Esophagus muscularis mucosa (tissue), 4 donors: ENCODE results near the gene LRRIQ1. TPM values are rescaled to one million over a fixed set of nuclear protein-coding genes. Genes with fewer than 3 reads are reported as not detected.

ENCODE experiments used
- DNase-seq: peaks from one replicate; pipeline ENCODE4 v3.0.0-alpha.2; 2017; ENCODE audit errors: extremely low spot score
- H3K27ac ChIP-seq, 4 donors: fragments of 200-600 bp; sonication (generic); replicated peaks in 1 of 4; 1 replicate in 3 of 4; 2 replicates in 1 of 4; pipeline ENCODE4 v1.5.1; 2016 to 2019; ENCODE audit warnings: mild to moderate bottlenecking in 1 of 4
- H3K27me3 ChIP-seq, 4 donors: fragments of 200-600 bp; sonication (generic); one replicate each; pipeline versions ENCODE4 v1.5.1 to v1.6.0; 2016 to 2019
- H3K36me3 ChIP-seq, 4 donors: fragments of 200-600 bp; sonication (generic); one replicate each; pipeline ENCODE4 v1.5.1; 2016 to 2019
- H3K4me1 ChIP-seq, 4 donors: fragments of 200-600 bp; sonication (generic); one replicate each; pipeline ENCODE4 v1.5.1; 2016 to 2019
- H3K4me3 ChIP-seq, 4 donors: fragments of 200-600 bp; sonication (generic); 1 replicate in 2 of 4; 2 replicates in 2 of 4; pipeline ENCODE4 v1.5.1; 2016 to 2019; ENCODE audit warnings: mild to moderate bottlenecking in 4 of 4, moderate library complexity in 1 of 4
- H3K9me3 ChIP-seq, 4 donors: fragments of 200-600 bp; sonication (generic); 1 replicate in 3 of 4; 2 replicates in 1 of 4; pipeline ENCODE4 v1.5.1; 2016 to 2019
- EP300 ChIP-seq: sonication (generic); formaldehyde crosslinking; IDR thresholded peaks from one replicate; pipeline ENCODE4 v1.6.1; 2017; ENCODE audit warnings: antibody characterized with exemption
- POLR2A ChIP-seq: fragments of 450-650 bp; IDR thresholded peaks from one replicate; pipeline ENCODE4 v1.6.1; 2017; ENCODE audit warnings: antibody characterized with exemption, moderate library complexity, mild to moderate bottlenecking, low read depth
- POLR2AphosphoS5 ChIP-seq, 2 donors: sonication (generic); formaldehyde crosslinking; IDR thresholded peaks; one replicate each; pipeline ENCODE4 v1.6.1; 2017; ENCODE audit warnings: antibody characterized with exemption in 2 of 2
- WGBS: methylation state at CpG from one replicate; pipeline ENCODE4 v1.1.5; 2018; 5-methylcytosine and 5-hydroxymethylcytosine counted together
- intact Hi-C: fragments of 100-400 bp; cut with DNase I; formaldehyde crosslinking; loops from one replicate; pipeline ENCODE4 v1.15.1; 2023
- total RNA-seq, 4 donors: library from RNA; depleted of rRNA; stranded (reverse); fragments of >200 nt; gene quantifications; one replicate each; pipeline versions ENCODE4 v1.1.0 to v1.2.1, GENCODE V29; 2016
- TF ChIP-seq, protein P1 (sequence below), 3 experiments: fragments of 200-600 bp in 2 of 3; fragments of 450-650 bp in 1 of 3; sonication (generic) in 2 of 3; IDR thresholded peaks; one replicate each; pipeline ENCODE4 v1.5.1; 2017 to 2019; ENCODE audit warnings: antibody characterized with exemption in 3 of 3, mild to moderate bottlenecking in 2 of 3, moderate library complexity in 1 of 3

Gene LRRIQ1
- total RNA-seq, 4 donors from 2014 or later, result 0.13 to 0.42 (median 0.23) TPM

DNA sequence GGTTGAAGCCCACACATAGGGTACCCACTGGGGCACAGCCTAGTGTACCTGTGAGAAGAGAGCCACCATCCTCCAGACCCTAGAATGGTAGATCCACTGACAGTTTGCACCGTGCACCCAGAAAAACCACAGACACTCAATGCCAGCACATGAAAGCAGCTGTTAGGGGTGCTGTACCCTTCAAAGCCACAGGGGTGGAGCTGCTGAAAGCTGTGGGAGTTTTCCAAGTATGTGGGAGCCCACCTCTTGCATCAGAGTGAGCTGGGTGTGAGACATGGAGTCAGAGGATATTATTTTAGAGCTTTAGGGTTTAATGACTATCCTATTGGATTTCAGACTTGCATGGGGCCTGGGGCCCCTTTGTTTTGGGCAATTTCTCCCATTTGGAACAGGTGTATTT lies 30.5 kb upstream of the LRRIQ1 start:
- Histone ChIP-seq H3K36me3 (no peaks in the 10 kb centered on the region), H3K27me3 (no peaks in the 10 kb centered on the region), H3K4me1 (no peaks in the 10 kb centered on the region), H3K4me3 (no peak overlapping the region), H3K9me3 (no peaks in the 10 kb centered on the region), H3K27ac (no peak overlapping the region)
- intact Hi-C loops, result no loop called here
- TF ChIP-seq POLR2AphosphoS5 (IDR thresholded peaks at IDR 0.05), result no peak
- 92% methylated on average over 1 of the region's 1 CpG for WGBS
- DNase-seq, result no peak

GRCh38 chr12:85006206-85006605 lies 29.9 kb upstream of the LRRIQ1 start:
- Histone ChIP-seq H3K4me3 (no peak overlapping the region), H3K9me3 (no peaks in the 10 kb centered on the region), H3K27me3 (no peaks in the 10 kb centered on the region), H3K36me3 (no peaks in the 10 kb centered on the region), H3K27ac (no peak overlapping the region), H3K4me1 (no peaks in the 10 kb centered on the region)
- 92% methylated on average over 1 of the region's 1 CpG for WGBS
- intact Hi-C loops, result no loop called here
- TF ChIP-seq POLR2AphosphoS5 (IDR thresholded peaks at IDR 0.05) (no peak), POLR2A (no peak), EP300 (no peak)
- TF ChIP-seq, protein P1, sequence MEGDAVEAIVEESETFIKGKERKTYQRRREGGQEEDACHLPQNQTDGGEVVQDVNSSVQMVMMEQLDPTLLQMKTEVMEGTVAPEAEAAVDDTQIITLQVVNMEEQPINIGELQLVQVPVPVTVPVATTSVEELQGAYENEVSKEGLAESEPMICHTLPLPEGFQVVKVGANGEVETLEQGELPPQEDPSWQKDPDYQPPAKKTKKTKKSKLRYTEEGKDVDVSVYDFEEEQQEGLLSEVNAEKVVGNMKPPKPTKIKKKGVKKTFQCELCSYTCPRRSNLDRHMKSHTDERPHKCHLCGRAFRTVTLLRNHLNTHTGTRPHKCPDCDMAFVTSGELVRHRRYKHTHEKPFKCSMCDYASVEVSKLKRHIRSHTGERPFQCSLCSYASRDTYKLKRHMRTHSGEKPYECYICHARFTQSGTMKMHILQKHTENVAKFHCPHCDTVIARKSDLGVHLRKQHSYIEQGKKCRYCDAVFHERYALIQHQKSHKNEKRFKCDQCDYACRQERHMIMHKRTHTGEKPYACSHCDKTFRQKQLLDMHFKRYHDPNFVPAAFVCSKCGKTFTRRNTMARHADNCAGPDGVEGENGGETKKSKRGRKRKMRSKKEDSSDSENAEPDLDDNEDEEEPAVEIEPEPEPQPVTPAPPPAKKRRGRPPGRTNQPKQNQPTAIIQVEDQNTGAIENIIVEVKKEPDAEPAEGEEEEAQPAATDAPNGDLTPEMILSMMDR (IDR thresholded peaks at IDR 0.05), result no peak
- DNase-seq, result no peak

GRCh38 chr12:85007836-85008235 lies 28.3 kb upstream of the LRRIQ1 start:
- WGBS, result 61% methylated on average over 4 of the region's 4 CpGs

GRCh38 chr12:85016413-85016812 lies 19.7 kb upstream of the LRRIQ1 start:
- Histone ChIP-seq H3K27me3 (no peaks in the 10 kb centered on the region), H3K4me3 (no peak overlapping the region), H3K4me1 (no peaks in the 10 kb centered on the region), H3K36me3 (no peaks in the 10 kb centered on the region), H3K27ac (no peak overlapping the region), H3K9me3 (no peaks in the 10 kb centered on the region)
- intact Hi-C loops, result no loop called here
- 75% methylated on average over 1 of the region's 1 CpG for WGBS
- no peak for DNase-seq
- TF ChIP-seq EP300 (no peak), POLR2A (no peak), POLR2AphosphoS5 (IDR thresholded peaks at IDR 0.05) (no peak)
- TF ChIP-seq, protein P1 (IDR thresholded peaks at IDR 0.05), result no peak

More at GRCh38 chr12:85007836-85008235, 28.3 kb upstream of the LRRIQ1 start:
- Histone ChIP-seq H3K27ac (no peak overlapping the region), H3K4me1 (no peaks in the 10 kb centered on the region), H3K9me3 (no peaks in the 10 kb centered on the region), H3K27me3 (no peaks in the 10 kb centered on the region), H3K4me3 (no peak overlapping the region), H3K36me3 (no peaks in the 10 kb centered on the region)
- intact Hi-C loops, result no loop called here
- DNase-seq, result no peak
- TF ChIP-seq EP300 (no peak), POLR2A (no peak), POLR2AphosphoS5 (IDR thresholded peaks at IDR 0.05) (no peak)
- TF ChIP-seq, protein P1 (IDR thresholded peaks at IDR 0.05), result no peak

DNA sequence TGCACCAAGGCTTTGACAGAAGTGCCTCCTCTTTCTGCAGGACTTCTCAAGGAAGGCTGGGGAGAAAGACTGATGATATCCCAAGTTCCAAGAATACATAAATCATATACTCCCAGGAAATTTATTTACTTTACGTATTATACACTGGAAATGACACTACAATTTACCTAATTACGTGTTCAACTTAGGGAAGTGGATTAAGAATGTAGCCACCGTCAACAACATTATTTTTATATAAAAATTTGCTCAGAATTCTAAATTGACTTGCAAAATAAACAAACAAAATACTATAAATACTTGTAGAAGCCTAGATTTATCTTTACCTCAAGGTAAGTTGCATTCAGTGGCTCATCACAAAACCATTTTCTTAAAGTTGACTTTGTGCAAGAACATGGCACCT lies 19.0 kb upstream of the LRRIQ1 start:
- H3K4me3 ChIP-seq, result no peak overlapping the region
- H3K36me3 ChIP-seq, result no peaks in the 10 kb centered on the region
- H3K9me3 ChIP-seq, result no peaks in the 10 kb centered on the region
- H3K27ac ChIP-seq, result no peak overlapping the region
- H3K4me1 ChIP-seq, result no peaks in the 10 kb centered on the region
- TF ChIP-seq POLR2A, result no peak
- no peak for TF ChIP-seq EP300
- no peak for TF ChIP-seq POLR2AphosphoS5 (IDR thresholded peaks at IDR 0.05)
- TF ChIP-seq, protein P1 (IDR thresholded peaks at IDR 0.05), result no peak
- intact Hi-C loops, result no loop called here
- WGBS, result 80% methylated on average over 3 of the region's 3 CpGs
- no peaks in the 10 kb centered on the region for H3K27me3 ChIP-seq
- DNase-seq, result no peak
